ENCODE results near the gene KRT71. TPM values are rescaled to one million over a fixed set of nuclear protein-coding genes. Genes with fewer than 3 reads are reported as not detected.

Gene KRT71
- total and polyA plus RNA-seq, 2 donors from 2014 or later: not detected

DNA sequence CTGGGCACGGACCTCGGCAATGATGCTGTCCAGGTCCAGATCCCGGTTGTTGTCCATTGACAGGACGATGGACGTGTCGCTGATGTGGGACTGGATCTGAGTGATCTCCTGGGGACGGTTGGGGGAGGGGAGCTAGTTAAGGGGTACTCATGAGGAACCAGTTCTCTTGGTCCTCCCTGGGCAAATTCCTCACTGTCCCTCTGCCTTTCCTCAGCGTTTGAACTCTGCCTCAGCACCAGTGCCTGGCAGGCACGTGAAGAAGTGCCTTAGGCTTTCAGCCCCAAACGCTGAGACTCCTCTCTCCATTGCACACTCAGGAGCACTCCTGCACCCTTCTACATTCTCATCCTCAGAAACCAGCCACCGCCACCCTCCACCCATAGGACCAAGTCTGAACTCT lies 38.6 kb upstream of the KRT71 start:
- H3K9me3 ChIP-seq (ENCODE audit: control insufficient read depth in 2 of 3, insufficient read depth in 1 of 3, low read length in 3 of 3): no peaks in the 10 kb centered on the region
- no peak overlapping the region for H3K27ac ChIP-seq (ENCODE audit: low read depth in 2 of 2, low read length in 2 of 2)
- DNase-seq (no peak), FAIRE-seq (no peak)
- no peaks in the 10 kb centered on the region for H3K4me1 ChIP-seq (ENCODE audit: control insufficient read depth in 2 of 3, insufficient read depth in 2 of 3, low read depth in 1 of 3, low read length in 3 of 3)
- TF ChIP-seq, protein P1, sequence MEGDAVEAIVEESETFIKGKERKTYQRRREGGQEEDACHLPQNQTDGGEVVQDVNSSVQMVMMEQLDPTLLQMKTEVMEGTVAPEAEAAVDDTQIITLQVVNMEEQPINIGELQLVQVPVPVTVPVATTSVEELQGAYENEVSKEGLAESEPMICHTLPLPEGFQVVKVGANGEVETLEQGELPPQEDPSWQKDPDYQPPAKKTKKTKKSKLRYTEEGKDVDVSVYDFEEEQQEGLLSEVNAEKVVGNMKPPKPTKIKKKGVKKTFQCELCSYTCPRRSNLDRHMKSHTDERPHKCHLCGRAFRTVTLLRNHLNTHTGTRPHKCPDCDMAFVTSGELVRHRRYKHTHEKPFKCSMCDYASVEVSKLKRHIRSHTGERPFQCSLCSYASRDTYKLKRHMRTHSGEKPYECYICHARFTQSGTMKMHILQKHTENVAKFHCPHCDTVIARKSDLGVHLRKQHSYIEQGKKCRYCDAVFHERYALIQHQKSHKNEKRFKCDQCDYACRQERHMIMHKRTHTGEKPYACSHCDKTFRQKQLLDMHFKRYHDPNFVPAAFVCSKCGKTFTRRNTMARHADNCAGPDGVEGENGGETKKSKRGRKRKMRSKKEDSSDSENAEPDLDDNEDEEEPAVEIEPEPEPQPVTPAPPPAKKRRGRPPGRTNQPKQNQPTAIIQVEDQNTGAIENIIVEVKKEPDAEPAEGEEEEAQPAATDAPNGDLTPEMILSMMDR (IDR thresholded peaks at IDR 0.05; ENCODE audit: borderline replicate concordance, extremely low read depth, insufficient read depth): no peak
- no peaks in the 10 kb centered on the region for H3K36me3 ChIP-seq (ENCODE audit: control insufficient read depth in 2 of 3, insufficient read depth in 3 of 3, low read length in 3 of 3)
- H3K4me3 ChIP-seq (ENCODE audit: low read length in 3 of 3): no peak overlapping the region
- peaks cover 2% of the 10 kb centered on the region for H3K27me3 ChIP-seq (ENCODE audit: control insufficient read depth, insufficient read depth, low read length)
- no peak overlapping the region for H3K9ac ChIP-seq (ENCODE audit: low read length in 3 of 3)
- intact Hi-C loops (cut with DNase I): no loop called here

DNA sequence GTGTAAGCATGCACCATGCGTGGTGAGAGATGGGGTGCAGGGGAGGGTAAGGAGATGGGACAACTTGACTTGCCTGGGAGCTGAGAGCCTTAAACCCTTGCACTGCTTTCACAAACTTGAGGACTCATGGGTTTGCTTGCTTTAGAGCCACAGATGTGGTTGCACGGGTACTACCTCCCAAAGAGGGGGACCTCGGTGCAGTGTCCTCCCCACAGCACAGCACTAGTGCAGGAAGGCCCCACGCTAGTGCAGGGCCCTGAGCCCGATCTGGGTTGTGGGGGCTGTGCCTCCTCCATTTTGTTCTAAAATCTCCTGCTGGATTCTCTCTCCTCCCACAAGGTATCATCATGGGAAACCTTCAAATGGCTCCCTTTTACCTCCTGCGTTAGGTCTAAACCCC lies 37.1 kb upstream of the KRT71 start:
- no peak overlapping the region for H3K9ac ChIP-seq (ENCODE audit: low read length in 3 of 3)
- intact Hi-C loops (cut with DNase I): no loop called here
- TF ChIP-seq, protein P1 (IDR thresholded peaks at IDR 0.05; ENCODE audit: borderline replicate concordance, extremely low read depth, insufficient read depth): no peak
- no peak overlapping the region for H3K4me3 ChIP-seq (ENCODE audit: low read length in 3 of 3)
- FAIRE-seq: no peak
- no peak overlapping the region for H3K27ac ChIP-seq (ENCODE audit: low read depth in 2 of 2, low read length in 2 of 2)
- H3K9me3 ChIP-seq (ENCODE audit: control insufficient read depth in 2 of 3, insufficient read depth in 1 of 3, low read length in 3 of 3): no peaks in the 10 kb centered on the region
- H3K4me1 ChIP-seq (ENCODE audit: control insufficient read depth in 2 of 3, insufficient read depth in 2 of 3, low read depth in 1 of 3, low read length in 3 of 3): no peaks in the 10 kb centered on the region
- no peak for DNase-seq
- no peaks in the 10 kb centered on the region for H3K27me3 ChIP-seq (ENCODE audit: control insufficient read depth, insufficient read depth, low read length)
- H3K36me3 ChIP-seq (ENCODE audit: control insufficient read depth in 2 of 3, insufficient read depth in 3 of 3, low read length in 3 of 3): no peaks in the 10 kb centered on the region

DNA sequence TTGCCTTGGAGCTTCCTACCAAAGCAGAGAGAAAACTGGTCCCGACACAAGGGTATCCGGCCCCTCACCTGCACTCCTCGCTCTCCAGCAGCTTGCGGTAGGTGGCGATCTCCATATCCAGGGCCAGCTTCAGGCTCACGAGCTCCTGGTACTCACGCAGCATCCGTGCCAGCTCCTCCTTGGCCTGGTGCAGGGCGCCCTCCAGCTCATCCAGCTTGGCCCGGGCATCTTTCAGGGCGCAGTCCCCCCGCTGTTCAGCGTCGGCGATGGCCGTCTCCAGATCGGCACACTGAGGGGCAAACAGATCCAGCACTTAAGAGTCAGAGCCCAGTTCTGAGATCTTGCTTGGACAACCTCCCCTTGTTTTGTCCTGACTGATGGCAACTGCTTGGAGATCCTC lies 34.6 kb upstream of the KRT71 start:
- Histone ChIP-seq H3K36me3 (ENCODE audit: control insufficient read depth in 2 of 3, insufficient read depth in 3 of 3, low read length in 3 of 3) (no peaks in the 10 kb centered on the region), H3K9me3 (ENCODE audit: control insufficient read depth in 2 of 3, insufficient read depth in 1 of 3, low read length in 3 of 3) (no peaks in the 10 kb centered on the region), H3K27ac (ENCODE audit: low read depth in 2 of 2, low read length in 2 of 2) (no peak overlapping the region), H3K9ac (ENCODE audit: low read length in 3 of 3) (no peak overlapping the region), H3K4me3 (ENCODE audit: low read length in 3 of 3) (no peak overlapping the region), H3K27me3 (ENCODE audit: control insufficient read depth, insufficient read depth, low read length) (no peaks in the 10 kb centered on the region), H3K4me1 (ENCODE audit: control insufficient read depth in 2 of 3, insufficient read depth in 2 of 3, low read depth in 1 of 3, low read length in 3 of 3) (no peaks in the 10 kb centered on the region)
- TF ChIP-seq, protein P1 (IDR thresholded peaks at IDR 0.05; ENCODE audit: borderline replicate concordance, extremely low read depth, insufficient read depth): no peak
- intact Hi-C loops (cut with DNase I): no loop called here
- DNase-seq (peak in 1 of 5 donors; percentile 63), FAIRE-seq (no peak)

DNA sequence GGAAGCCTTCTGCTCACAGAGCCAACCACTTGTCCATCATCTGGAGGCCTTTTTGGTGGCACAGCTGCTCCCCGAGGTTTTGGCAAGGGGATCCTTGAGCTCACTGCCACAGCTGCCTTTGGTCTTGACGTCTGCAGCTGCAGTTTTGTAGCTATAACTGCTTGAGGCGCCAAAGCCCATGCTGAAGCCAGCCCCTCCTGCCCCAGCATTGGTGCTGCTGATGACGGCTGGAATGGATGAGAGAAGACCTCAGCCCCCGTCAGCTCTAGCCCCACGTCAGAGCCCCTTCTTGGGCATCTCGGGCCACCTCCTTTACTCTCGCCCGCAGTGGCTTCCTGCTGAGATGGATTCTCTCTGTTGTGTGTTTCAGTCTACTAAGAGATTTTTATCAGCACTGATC lies 33.0 kb upstream of the KRT71 start:
- H3K27ac ChIP-seq (ENCODE audit: low read depth in 2 of 2, low read length in 2 of 2): no peak overlapping the region
- H3K36me3 ChIP-seq (ENCODE audit: control insufficient read depth in 2 of 3, insufficient read depth in 3 of 3, low read length in 3 of 3): no peaks in the 10 kb centered on the region
- no peak overlapping the region for H3K9ac ChIP-seq (ENCODE audit: low read length in 3 of 3)
- H3K9me3 ChIP-seq (ENCODE audit: control insufficient read depth in 2 of 3, insufficient read depth in 1 of 3, low read length in 3 of 3): no peaks in the 10 kb centered on the region
- H3K27me3 ChIP-seq (ENCODE audit: control insufficient read depth, insufficient read depth, low read length): no peaks in the 10 kb centered on the region
- no peaks in the 10 kb centered on the region for H3K4me1 ChIP-seq (ENCODE audit: control insufficient read depth in 2 of 3, insufficient read depth in 2 of 3, low read depth in 1 of 3, low read length in 3 of 3)
- no peak overlapping the region for H3K4me3 ChIP-seq (ENCODE audit: low read length in 3 of 3)
- TF ChIP-seq, protein P1 (IDR thresholded peaks at IDR 0.05; ENCODE audit: borderline replicate concordance, extremely low read depth, insufficient read depth): no peak
- FAIRE-seq (no peak), DNase-seq (peak in 1 of 5 donors; percentile 51)
- intact Hi-C loops (cut with DNase I): no loop called here
